ENCODE results near the gene TARBP1. TPM values are rescaled to one million over a fixed set of nuclear protein-coding genes. Genes with fewer than 3 reads are reported as not detected.

TARBP1 gene
- total RNA-seq, 1 donor from 2014 or later = 32.4 TPM

DNA sequence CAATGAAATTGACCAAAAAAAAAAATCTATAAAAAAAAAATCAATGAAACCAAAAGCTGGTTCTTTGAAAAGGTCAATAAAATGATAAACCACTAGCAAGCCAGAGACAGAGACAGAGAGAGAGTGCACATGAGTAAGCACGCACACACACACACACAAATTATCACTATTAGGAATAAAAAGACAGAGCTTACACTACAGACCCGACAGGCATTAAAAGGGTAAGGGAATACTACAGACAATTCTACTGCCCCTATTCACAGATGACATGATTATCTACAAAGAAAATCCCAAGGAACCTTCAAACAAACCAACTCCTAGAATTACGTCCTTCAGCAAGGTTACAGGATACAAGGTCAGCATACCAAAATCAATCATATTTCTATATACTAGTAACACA lies 38.6 kb downstream of the TARBP1 start:
- no peak for DNase-seq
- Mint-ChIP-seq H3K4me3 (ENCODE audit: unreplicated experiment) (no peak overlapping the region), H3K27ac (ENCODE audit: unreplicated experiment) (no peak overlapping the region), H3K27me3 (ENCODE audit: unreplicated experiment) (peaks cover 3% of the 10 kb centered on the region), H3K9me3 (ENCODE audit: unreplicated experiment) (peaks cover 3% of the 10 kb centered on the region), H3K36me3 (ENCODE audit: unreplicated experiment) (peaks cover 16% of the 10 kb centered on the region), H3K4me1 (ENCODE audit: low read depth, unreplicated experiment) (no peaks in the 10 kb centered on the region)
- TF ChIP-seq, protein P1, sequence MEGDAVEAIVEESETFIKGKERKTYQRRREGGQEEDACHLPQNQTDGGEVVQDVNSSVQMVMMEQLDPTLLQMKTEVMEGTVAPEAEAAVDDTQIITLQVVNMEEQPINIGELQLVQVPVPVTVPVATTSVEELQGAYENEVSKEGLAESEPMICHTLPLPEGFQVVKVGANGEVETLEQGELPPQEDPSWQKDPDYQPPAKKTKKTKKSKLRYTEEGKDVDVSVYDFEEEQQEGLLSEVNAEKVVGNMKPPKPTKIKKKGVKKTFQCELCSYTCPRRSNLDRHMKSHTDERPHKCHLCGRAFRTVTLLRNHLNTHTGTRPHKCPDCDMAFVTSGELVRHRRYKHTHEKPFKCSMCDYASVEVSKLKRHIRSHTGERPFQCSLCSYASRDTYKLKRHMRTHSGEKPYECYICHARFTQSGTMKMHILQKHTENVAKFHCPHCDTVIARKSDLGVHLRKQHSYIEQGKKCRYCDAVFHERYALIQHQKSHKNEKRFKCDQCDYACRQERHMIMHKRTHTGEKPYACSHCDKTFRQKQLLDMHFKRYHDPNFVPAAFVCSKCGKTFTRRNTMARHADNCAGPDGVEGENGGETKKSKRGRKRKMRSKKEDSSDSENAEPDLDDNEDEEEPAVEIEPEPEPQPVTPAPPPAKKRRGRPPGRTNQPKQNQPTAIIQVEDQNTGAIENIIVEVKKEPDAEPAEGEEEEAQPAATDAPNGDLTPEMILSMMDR (IDR thresholded peaks at IDR 0.05; ENCODE audit: partially characterized antibody, unreplicated experiment) = no peak

GRCh38 chr1:234438579-234438978 lies 40.4 kb downstream of the TARBP1 start:
- H3K27me3 Mint-ChIP-seq (ENCODE audit: unreplicated experiment) = peaks cover 3% of the 10 kb centered on the region
- no peak overlapping the region for H3K4me3 Mint-ChIP-seq (ENCODE audit: unreplicated experiment)
- no peak overlapping the region for H3K27ac Mint-ChIP-seq (ENCODE audit: unreplicated experiment)
- no peaks in the 10 kb centered on the region for H3K4me1 Mint-ChIP-seq (ENCODE audit: low read depth, unreplicated experiment)
- peaks cover 3% of the 10 kb centered on the region for H3K9me3 Mint-ChIP-seq (ENCODE audit: unreplicated experiment)
- DNase-seq = no peak
- H3K36me3 Mint-ChIP-seq (ENCODE audit: unreplicated experiment) = peaks cover 16% of the 10 kb centered on the region
- TF ChIP-seq, protein P1 (IDR thresholded peaks at IDR 0.05; ENCODE audit: partially characterized antibody, unreplicated experiment) = no peak

DNA sequence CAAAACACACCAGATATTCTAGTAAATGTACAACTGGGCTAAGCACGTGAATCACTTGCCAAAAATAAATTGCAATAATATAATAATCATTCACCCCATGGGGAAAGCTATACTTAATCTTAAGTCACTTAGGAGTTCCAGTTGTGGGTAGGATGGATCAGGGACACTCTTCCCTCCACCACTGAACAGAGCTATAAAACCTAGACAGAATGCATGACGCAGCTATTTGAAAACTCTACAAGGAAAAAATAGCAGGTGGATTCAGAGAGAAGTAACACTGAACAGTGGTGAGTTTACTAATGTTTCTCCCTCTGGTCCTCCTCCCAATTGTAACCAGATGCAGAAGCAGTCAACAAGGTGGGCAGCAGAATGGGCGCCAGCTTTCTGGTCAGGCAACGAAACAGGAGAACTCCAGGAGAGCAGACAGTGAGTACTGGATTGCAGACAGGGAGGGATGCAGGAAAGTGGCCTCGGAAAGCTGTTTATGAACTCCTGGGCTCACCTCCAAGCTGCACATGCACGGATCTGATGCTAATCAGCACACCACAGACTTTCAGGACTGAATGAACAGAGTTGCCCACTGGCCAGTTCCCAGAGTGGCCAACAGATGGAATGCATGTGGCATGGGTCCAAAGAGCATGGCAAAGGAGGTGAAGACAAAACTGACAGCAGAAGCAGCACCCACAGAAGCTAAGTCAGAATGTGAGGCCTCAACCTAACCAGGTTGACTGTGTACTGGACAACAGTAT lies 41.4 kb downstream of the TARBP1 start:
- Mint-ChIP-seq H3K36me3 (ENCODE audit: unreplicated experiment) (peaks cover 16% of the 10 kb centered on the region), H3K27ac (ENCODE audit: unreplicated experiment) (no peak overlapping the region), H3K9me3 (ENCODE audit: unreplicated experiment) (peaks cover 3% of the 10 kb centered on the region), H3K27me3 (ENCODE audit: unreplicated experiment) (peaks cover 3% of the 10 kb centered on the region), H3K4me3 (ENCODE audit: unreplicated experiment) (no peak overlapping the region), H3K4me1 (ENCODE audit: low read depth, unreplicated experiment) (no peaks in the 10 kb centered on the region)
- no peak for DNase-seq
- TF ChIP-seq, protein P1 (IDR thresholded peaks at IDR 0.05; ENCODE audit: partially characterized antibody, unreplicated experiment) = no peak

GRCh38 chr1:234435620-234436019 lies 43.4 kb downstream of the TARBP1 start:
- Mint-ChIP-seq H3K36me3 (ENCODE audit: unreplicated experiment) (peaks cover 16% of the 10 kb centered on the region), H3K4me1 (ENCODE audit: low read depth, unreplicated experiment) (no peaks in the 10 kb centered on the region), H3K27me3 (ENCODE audit: unreplicated experiment) (peaks cover 5% of the 10 kb centered on the region)

GRCh38 chr1:234434706-234435105 lies 44.3 kb downstream of the TARBP1 start:
- Mint-ChIP-seq H3K4me1 (ENCODE audit: low read depth, unreplicated experiment) (no peaks in the 10 kb centered on the region), H3K4me3 (ENCODE audit: unreplicated experiment) (no peak overlapping the region), H3K36me3 (ENCODE audit: unreplicated experiment) (peaks cover 8% of the 10 kb centered on the region), H3K27ac (ENCODE audit: unreplicated experiment) (no peak overlapping the region), H3K27me3 (ENCODE audit: unreplicated experiment) (peaks cover 5% of the 10 kb centered on the region), H3K9me3 (ENCODE audit: unreplicated experiment) (peaks cover 3% of the 10 kb centered on the region)
- TF ChIP-seq, protein P1 (IDR thresholded peaks at IDR 0.05; ENCODE audit: partially characterized antibody, unreplicated experiment) = no peak
- DNase-seq = no peak

More at GRCh38 chr1:234435620-234436019, 43.4 kb downstream of the TARBP1 start:
- TF ChIP-seq, protein P1 (IDR thresholded peaks at IDR 0.05; ENCODE audit: partially characterized antibody, unreplicated experiment) = no peak
- Mint-ChIP-seq H3K27ac (ENCODE audit: unreplicated experiment) (no peak overlapping the region), H3K9me3 (ENCODE audit: unreplicated experiment) (peaks cover 3% of the 10 kb centered on the region), H3K4me3 (ENCODE audit: unreplicated experiment) (no peak overlapping the region)
- DNase-seq = no peak
